WTC11 (cell line): ENCODE measurements around the gene ASB15.

Experiments
- ATF1 ChIP-seq: sonication (generic); formaldehyde crosslinking; IDR thresholded peaks from 2 replicates; pipeline ENCODE4 v1.8.1; 2023; ENCODE audit warnings: mild to moderate bottlenecking, moderate library complexity, missing genetic modification reagents
- CREB1 ChIP-seq: sonication (generic); formaldehyde crosslinking; IDR thresholded peaks from 2 replicates; pipeline ENCODE4 v1.8.0; 2023; ENCODE audit warnings: mild to moderate bottlenecking, missing genetic modification reagents
- ESRRA ChIP-seq: sonication (generic); formaldehyde crosslinking; IDR thresholded peaks from 2 replicates; pipeline ENCODE4 v1.8.1; 2022; ENCODE audit warnings: mild to moderate bottlenecking, missing genetic modification reagents, borderline replicate concordance
- NFE2L1 ChIP-seq: sonication (generic); formaldehyde crosslinking; IDR thresholded peaks from 2 replicates; pipeline ENCODE4 v1.8.1; 2023; ENCODE audit warnings: missing genetic modification reagents
- NR2C2 ChIP-seq: sonication (generic); formaldehyde crosslinking; IDR thresholded peaks from 2 replicates; pipeline ENCODE4 v1.8.0; 2022; ENCODE audit warnings: mild to moderate bottlenecking, missing genetic modification reagents
- TF ChIP-seq, protein P1 (sequence below): sonication (generic); formaldehyde crosslinking; IDR thresholded peaks from 2 replicates; pipeline ENCODE4 v1.8.1; 2022; ENCODE audit warnings: low read depth, mild to moderate bottlenecking, moderate library complexity, missing genetic modification reagents, borderline replicate concordance
- TF ChIP-seq, protein P2 (sequence below): fragments of 200-600 bp; IDR thresholded peaks from 2 replicates; pipeline ENCODE4 v1.8.0; 2022; ENCODE audit warnings: antibody characterized with exemption
- TF ChIP-seq, protein P3 (sequence below): sonication (generic); formaldehyde crosslinking; IDR thresholded peaks from 2 replicates; pipeline ENCODE4 v1.8.1; 2023; ENCODE audit warnings: mild to moderate bottlenecking, missing genetic modification reagents, moderate library complexity
- TF ChIP-seq, protein P4 (sequence below): sonication (generic); formaldehyde crosslinking; IDR thresholded peaks from 2 replicates; pipeline ENCODE4 v1.8.0; 2022; ENCODE audit warnings: mild to moderate bottlenecking, missing genetic modification reagents
- TF ChIP-seq, protein P5 (sequence below): sonication (generic); formaldehyde crosslinking; IDR thresholded peaks from 2 replicates; pipeline ENCODE4 v1.8.1; 2023; ENCODE audit warnings: mild to moderate bottlenecking, missing genetic modification reagents
- TF ChIP-seq, protein P6 (sequence below): sonication (generic); formaldehyde crosslinking; IDR thresholded peaks from 2 replicates; pipeline ENCODE4 v1.8.1; 2022; ENCODE audit warnings: low read depth, missing genetic modification reagents, borderline replicate concordance

DNA sequence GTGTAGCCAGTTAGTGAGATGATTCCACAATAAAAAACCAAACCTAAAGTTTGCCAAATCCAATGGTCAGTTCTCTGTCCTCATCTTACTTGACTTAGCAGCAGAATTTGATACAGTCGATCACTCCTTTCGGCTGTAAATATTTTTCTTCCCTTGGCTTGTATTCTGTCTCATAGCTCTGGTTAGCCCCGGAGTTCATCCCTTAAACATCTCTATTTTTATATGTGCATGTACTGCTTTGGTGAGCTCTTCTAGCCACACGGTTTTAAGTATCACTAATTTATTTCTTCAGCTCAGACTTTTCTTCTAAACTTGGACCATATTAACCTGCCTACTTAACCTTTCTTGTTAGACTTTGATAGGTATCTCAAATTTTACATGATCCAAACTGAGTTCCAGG, 17.8 kb upstream of the ASB15 start:
- TF ChIP-seq, protein P1, sequence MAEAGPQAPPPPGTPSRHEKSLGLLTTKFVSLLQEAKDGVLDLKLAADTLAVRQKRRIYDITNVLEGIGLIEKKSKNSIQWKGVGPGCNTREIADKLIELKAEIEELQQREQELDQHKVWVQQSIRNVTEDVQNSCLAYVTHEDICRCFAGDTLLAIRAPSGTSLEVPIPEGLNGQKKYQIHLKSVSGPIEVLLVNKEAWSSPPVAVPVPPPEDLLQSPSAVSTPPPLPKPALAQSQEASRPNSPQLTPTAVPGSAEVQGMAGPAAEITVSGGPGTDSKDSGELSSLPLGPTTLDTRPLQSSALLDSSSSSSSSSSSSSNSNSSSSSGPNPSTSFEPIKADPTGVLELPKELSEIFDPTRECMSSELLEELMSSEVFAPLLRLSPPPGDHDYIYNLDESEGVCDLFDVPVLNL: no peak
- TF ChIP-seq, protein P2, sequence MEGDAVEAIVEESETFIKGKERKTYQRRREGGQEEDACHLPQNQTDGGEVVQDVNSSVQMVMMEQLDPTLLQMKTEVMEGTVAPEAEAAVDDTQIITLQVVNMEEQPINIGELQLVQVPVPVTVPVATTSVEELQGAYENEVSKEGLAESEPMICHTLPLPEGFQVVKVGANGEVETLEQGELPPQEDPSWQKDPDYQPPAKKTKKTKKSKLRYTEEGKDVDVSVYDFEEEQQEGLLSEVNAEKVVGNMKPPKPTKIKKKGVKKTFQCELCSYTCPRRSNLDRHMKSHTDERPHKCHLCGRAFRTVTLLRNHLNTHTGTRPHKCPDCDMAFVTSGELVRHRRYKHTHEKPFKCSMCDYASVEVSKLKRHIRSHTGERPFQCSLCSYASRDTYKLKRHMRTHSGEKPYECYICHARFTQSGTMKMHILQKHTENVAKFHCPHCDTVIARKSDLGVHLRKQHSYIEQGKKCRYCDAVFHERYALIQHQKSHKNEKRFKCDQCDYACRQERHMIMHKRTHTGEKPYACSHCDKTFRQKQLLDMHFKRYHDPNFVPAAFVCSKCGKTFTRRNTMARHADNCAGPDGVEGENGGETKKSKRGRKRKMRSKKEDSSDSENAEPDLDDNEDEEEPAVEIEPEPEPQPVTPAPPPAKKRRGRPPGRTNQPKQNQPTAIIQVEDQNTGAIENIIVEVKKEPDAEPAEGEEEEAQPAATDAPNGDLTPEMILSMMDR: no peak
- TF ChIP-seq ESRRA (CRISPR knock-in tag) (no peak), CREB1 (CRISPR knock-in tag) (no peak), NR2C2 (CRISPR knock-in tag) (no peak), NFE2L1 (CRISPR knock-in tag) (no peak), ATF1 (no peak)
- TF ChIP-seq, protein P3, sequence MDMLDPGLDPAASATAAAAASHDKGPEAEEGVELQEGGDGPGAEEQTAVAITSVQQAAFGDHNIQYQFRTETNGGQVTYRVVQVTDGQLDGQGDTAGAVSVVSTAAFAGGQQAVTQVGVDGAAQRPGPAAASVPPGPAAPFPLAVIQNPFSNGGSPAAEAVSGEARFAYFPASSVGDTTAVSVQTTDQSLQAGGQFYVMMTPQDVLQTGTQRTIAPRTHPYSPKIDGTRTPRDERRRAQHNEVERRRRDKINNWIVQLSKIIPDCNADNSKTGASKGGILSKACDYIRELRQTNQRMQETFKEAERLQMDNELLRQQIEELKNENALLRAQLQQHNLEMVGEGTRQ (CRISPR knock-in tag): no peak
- TF ChIP-seq, protein P4, sequence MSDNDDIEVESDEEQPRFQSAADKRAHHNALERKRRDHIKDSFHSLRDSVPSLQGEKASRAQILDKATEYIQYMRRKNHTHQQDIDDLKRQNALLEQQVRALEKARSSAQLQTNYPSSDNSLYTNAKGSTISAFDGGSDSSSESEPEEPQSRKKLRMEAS: no peak
- TF ChIP-seq, protein P5, sequence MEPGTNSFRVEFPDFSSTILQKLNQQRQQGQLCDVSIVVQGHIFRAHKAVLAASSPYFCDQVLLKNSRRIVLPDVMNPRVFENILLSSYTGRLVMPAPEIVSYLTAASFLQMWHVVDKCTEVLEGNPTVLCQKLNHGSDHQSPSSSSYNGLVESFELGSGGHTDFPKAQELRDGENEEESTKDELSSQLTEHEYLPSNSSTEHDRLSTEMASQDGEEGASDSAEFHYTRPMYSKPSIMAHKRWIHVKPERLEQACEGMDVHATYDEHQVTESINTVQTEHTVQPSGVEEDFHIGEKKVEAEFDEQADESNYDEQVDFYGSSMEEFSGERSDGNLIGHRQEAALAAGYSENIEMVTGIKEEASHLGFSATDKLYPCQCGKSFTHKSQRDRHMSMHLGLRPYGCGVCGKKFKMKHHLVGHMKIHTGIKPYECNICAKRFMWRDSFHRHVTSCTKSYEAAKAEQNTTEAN: no peak
- TF ChIP-seq, protein P6, sequence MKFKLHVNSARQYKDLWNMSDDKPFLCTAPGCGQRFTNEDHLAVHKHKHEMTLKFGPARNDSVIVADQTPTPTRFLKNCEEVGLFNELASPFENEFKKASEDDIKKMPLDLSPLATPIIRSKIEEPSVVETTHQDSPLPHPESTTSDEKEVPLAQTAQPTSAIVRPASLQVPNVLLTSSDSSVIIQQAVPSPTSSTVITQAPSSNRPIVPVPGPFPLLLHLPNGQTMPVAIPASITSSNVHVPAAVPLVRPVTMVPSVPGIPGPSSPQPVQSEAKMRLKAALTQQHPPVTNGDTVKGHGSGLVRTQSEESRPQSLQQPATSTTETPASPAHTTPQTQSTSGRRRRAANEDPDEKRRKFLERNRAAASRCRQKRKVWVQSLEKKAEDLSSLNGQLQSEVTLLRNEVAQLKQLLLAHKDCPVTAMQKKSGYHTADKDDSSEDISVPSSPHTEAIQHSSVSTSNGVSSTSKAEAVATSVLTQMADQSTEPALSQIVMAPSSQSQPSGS (CRISPR knock-in tag): no peak
